K562 (cell line): Measurements from ENCODE around the gene HOXD9. TPM values are rescaled to one million over a fixed set of nuclear protein-coding genes. Genes with fewer than 3 reads are reported as not detected.

ENCODE experiments used
- ATAC-seq: fragments of 200-7000 bp; cut with Tn5 transposase; 3 replicates; pipeline ENCODE4 v1.9.1; 2020; ENCODE audit warnings: moderate library complexity
- BruUV-seq: library from RNA; stranded (reverse); fragments of 400-500 nt; replicated peaks from 2 replicates; lab custom pipeline; 2021; lab: Mats Ljungman, UMichigan
- CTCF ChIA-PET: fragments of 300-600 bp; formaldehyde crosslinking; extraction: SDS; loops from one replicate; lab custom pipeline; 2021; ENCODE audit warnings: low intra/inter-chr PET ratio; lab: Yijun Ruan, JAX
- POLR2A ChIA-PET: fragments of 300-600, 350-650 bp; sonication (Branson Sonifier 250); formaldehyde crosslinking; extraction: SDS; loops from one replicate; lab custom pipeline; 2021; ENCODE audit warnings: antibody characterized with exemption, inconsistent platforms; lab: Yijun Ruan, JAX
- DNase-seq, 4 experiments: peaks; one replicate each; pipeline versions ENCODE4 v3.0.0 to v3.0.0-alpha.2; 2011 to 2018; ENCODE audit warnings: low spot score in 3 of 4, mixed read lengths in 3 of 4; ENCODE audit errors: extremely low read depth in 1 of 4
- FAIRE-seq: peaks from 2 replicates; lab custom pipeline; 2011; peaks lifted over from hg19 to GRCh38; lab: Jason Lieb, UNC
- H2AFZ ChIP-seq: 2 replicates; pipeline ENCODE4 v1.6.0; 2011; ENCODE audit warnings: low read depth, low read length, control low read depth, inconsistent platforms
- H3K27ac ChIP-seq: fragments of 200-600 bp; 3 replicates; pipeline ENCODE4 v1.8.0; 2011; ENCODE audit warnings: low read depth, mild to moderate bottlenecking, control low read depth, inconsistent platforms, low read length, moderate library complexity, mixed read lengths; ENCODE audit errors: extremely low read depth
- H3K27me3 ChIP-seq, 2 experiments: fragments of 300-600 bp in 1 of 2; 2 replicates in 1 of 2; 3 replicates in 1 of 2; pipeline versions ENCODE4 v1.6.0 to v1.8.0; 2011; ENCODE audit warnings: inconsistent platforms in 2 of 2, low read length in 2 of 2, mild to moderate bottlenecking in 1 of 2, mixed read lengths in 1 of 2, moderate library complexity in 1 of 2; ENCODE audit not compliant: control insufficient read depth in 2 of 2, insufficient read depth in 2 of 2
- H3K36me3 ChIP-seq: fragments of 300-600 bp; 3 replicates; pipeline ENCODE4 v1.8.0; 2011; ENCODE audit warnings: mild to moderate bottlenecking, low read length, inconsistent platforms; ENCODE audit not compliant: control insufficient read depth, insufficient read depth
- H3K4me1 ChIP-seq, 2 experiments: fragments of 200-600 bp in 1 of 2; replicated peaks in 1 of 2; 2 replicates in 1 of 2; 3 replicates in 1 of 2; pipeline versions ENCODE4 v1.5.1 to v1.8.0; 2011; ENCODE audit warnings: inconsistent platforms in 2 of 2, low read length in 2 of 2, mild to moderate bottlenecking in 1 of 2, mixed read lengths in 1 of 2, moderate library complexity in 1 of 2; ENCODE audit not compliant: control insufficient read depth in 2 of 2, insufficient read depth in 2 of 2
- H3K4me2 ChIP-seq: 2 replicates; pipeline ENCODE4 v1.6.1; 2011; ENCODE audit warnings: low read length, control low read depth, inconsistent platforms, mixed read lengths; ENCODE audit not compliant: insufficient read depth
- H3K4me3 ChIP-seq: fragments of 200-600 bp; sonication (generic), shearing (Covaris generic); 2 replicates; pipeline ENCODE4 v1.5.1; 2016; ENCODE audit warnings: control low read depth, inconsistent platforms
- H3K79me2 ChIP-seq: fragments of 200-600 bp; 3 replicates; pipeline ENCODE4 v1.8.0; 2011; ENCODE audit warnings: low read length, inconsistent platforms; ENCODE audit not compliant: control insufficient read depth, insufficient read depth
- H3K9ac ChIP-seq, 2 experiments: 2 replicates each; pipeline versions ENCODE4 v1.6.0 to v1.6.1; 2011; ENCODE audit warnings: low read depth in 2 of 2, low read length in 2 of 2, control low read depth in 1 of 2, inconsistent platforms in 1 of 2, mild to moderate bottlenecking in 1 of 2, mixed read lengths in 1 of 2; ENCODE audit not compliant: insufficient read depth in 1 of 2
- H3K9me1 ChIP-seq: one replicate; pipeline ENCODE4 v1.6.0; 2011; ENCODE audit warnings: inconsistent platforms, mild to moderate bottlenecking, low read length, moderate library complexity; ENCODE audit not compliant: control insufficient read depth, insufficient read depth
- H3K9me3 ChIP-seq: replicated peaks from 2 replicates; pipeline ENCODE4 v1.5.1; 2011; ENCODE audit warnings: low read depth, low read length, inconsistent platforms; ENCODE audit not compliant: control insufficient read depth, insufficient read depth
- H4K20me1 ChIP-seq: replicated peaks from 2 replicates; pipeline ENCODE4 v1.6.1; 2011; ENCODE audit warnings: low read length, inconsistent platforms, mixed read lengths; ENCODE audit not compliant: control insufficient read depth, insufficient read depth
- ARHGAP35 ChIP-seq: fragments of 450-650 bp; IDR thresholded peaks from 2 replicates; pipeline ENCODE4 v1.6.1; 2018; ENCODE audit not compliant: partially characterized antibody
- FIP1L1 ChIP-seq: fragments of 200-400 bp; formaldehyde crosslinking; IDR thresholded peaks from 2 replicates; pipeline ENCODE4 v1.6.1; 2018; ENCODE audit warnings: mild to moderate bottlenecking, low read depth, low read length; ENCODE audit not compliant: poor library complexity, severe bottlenecking
- HLTF ChIP-seq: fragments of 450-650 bp; IDR thresholded peaks from 2 replicates; pipeline ENCODE4 v1.6.1; 2016
- RBM17 ChIP-seq: fragments of 200-400 bp; formaldehyde crosslinking; IDR thresholded peaks from 2 replicates; pipeline ENCODE4 v1.6.1; 2017; ENCODE audit warnings: low read depth, mild to moderate bottlenecking, low read length, borderline replicate concordance
- TOE1 ChIP-seq, 2 experiments: fragments of 450-650 bp in 1 of 2; sonication (generic) in 1 of 2; formaldehyde crosslinking in 1 of 2; IDR thresholded peaks; 2 replicates each; pipeline versions ENCODE4 v1.7.1 to v1.8.0; 2016 to 2022; ENCODE audit warnings: borderline replicate concordance in 2 of 2, mild to moderate bottlenecking in 2 of 2, antibody characterized with exemption in 1 of 2, inconsistent platforms in 1 of 2, low read depth in 1 of 2, missing genetic modification reagents in 1 of 2, moderate library complexity in 1 of 2
- ZBTB8A ChIP-seq: fragments of 450-650 bp; IDR thresholded peaks from 2 replicates; pipeline ENCODE4 v1.6.1; 2018; ENCODE audit warnings: mild to moderate bottlenecking, moderate library complexity; ENCODE audit not compliant: partially characterized antibody
- ZNF12 ChIP-seq: sonication (generic); formaldehyde crosslinking; IDR thresholded peaks from 2 replicates; pipeline ENCODE4 v1.4.0; 2020; ENCODE audit warnings: mild to moderate bottlenecking, missing genetic modification reagents
- ZNF41 ChIP-seq: fragments of 250-450 bp; sonication (Bioruptor Pico); conservative IDR thresholded peaks from 2 replicates; pipeline ENCODE4 v1.4.0; 2020; ENCODE audit warnings: mild to moderate bottlenecking
- ZNF507 ChIP-seq: conservative IDR thresholded peaks from 2 replicates; pipeline ENCODE4 v1.6.1; 2017; ENCODE audit warnings: missing genetic modification characterization, missing compliant biosample characterization
- WGBS: fragments of 100-300 bp; shearing (Covaris generic); methylation state at CpG from one replicate; pipeline ENCODE4 v1.1.6; 2016; ENCODE audit warnings: low coverage, mixed read lengths; ENCODE audit not compliant: insufficient coverage; ENCODE audit errors: missing lambda C conversion rate; 5-methylcytosine and 5-hydroxymethylcytosine counted together
- in situ Hi-C: fragments of 300-500 bp; cut with MboI; formaldehyde crosslinking; loops from 4 replicates; pipeline ENCODE4 v1.15.0; 2018; ENCODE audit warnings: inconsistent platforms, mixed read lengths
- intact Hi-C: fragments of 100-400 bp; cut with micrococcal nuclease; formaldehyde crosslinking; loops from 2 replicates; pipeline ENCODE4 v1.14.2; 2022
- polyA plus RNA-seq, 8 experiments: library from polyadenylated mRNA; depleted of rRNA in 4 of 8; stranded (reverse) in 5 of 8; unstranded in 3 of 8; fragments of >200 nt; fragmentation: Nextera tagmentation in 2 of 8; fragmentation: Illumina TruSeq in 1 of 8; extraction: Ambion mirVana in 2 of 8; extraction: Trizol in 1 of 8; gene quantifications; 2 replicates each; pipeline versions ENCODE4 v1.2.1 to v1.2.3, GENCODE V29; 2011 to 2014; ENCODE audit warnings: inconsistent platforms in 1 of 8, missing spikeins in 1 of 8
- total RNA-seq, 7 experiments: library from RNA; depleted of rRNA in 6 of 7; stranded (reverse); fragments of >200 nt in 6 of 7; fragmentation: Illumina TruSeq in 2 of 7; extraction: Trizol in 2 of 7; gene quantifications; 2 replicates each; pipeline versions ENCODE4 v1.2.1 to v1.2.3, GENCODE V29; 2011 to 2021; ENCODE audit warnings: low replicate concordance in 1 of 7
- TF ChIP-seq, protein P1 (sequence below): fragments of 450-650 bp; IDR thresholded peaks from 2 replicates; pipeline ENCODE4 v1.6.1; 2016
- TF ChIP-seq, protein P2 (sequence below): fragments of 450-650 bp; formaldehyde crosslinking; IDR thresholded peaks from 2 replicates; pipeline ENCODE4 v1.4.0; 2022; ENCODE audit warnings: missing genetic modification characterization
- TF ChIP-seq, protein P3 (sequence below): fragments of 450-650 bp; IDR thresholded peaks from one replicate; pipeline ENCODE4 v1.6.1; 2018; ENCODE audit warnings: mild to moderate bottlenecking, moderate library complexity; ENCODE audit not compliant: partially characterized antibody

HOXD9 gene
- total and polyA plus RNA-seq, 9 of the 15 experiments (the other 6 are each of a cell fraction or from before 2014, with no cell fraction given): not detected

DNA sequence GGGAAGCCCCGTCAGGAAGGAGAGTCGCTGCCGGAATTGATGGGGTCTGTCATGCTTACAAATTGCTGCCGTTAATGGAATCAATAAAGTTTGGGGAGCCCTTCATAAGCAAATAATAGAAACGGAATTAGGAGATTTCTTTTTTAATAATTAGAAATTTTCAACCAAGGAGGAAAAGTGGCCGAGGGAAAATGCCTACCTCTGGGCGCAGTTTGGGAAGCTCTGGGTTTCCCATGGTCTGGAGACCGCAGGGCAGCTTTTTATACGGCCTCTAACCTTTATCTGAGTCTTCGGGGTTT lies 40.0 kb upstream of the HOXD9 start:
- no peak overlapping the region for H3K4me3 ChIP-seq
- H3K4me2 ChIP-seq: no peak overlapping the region
- BruUV-seq: no TSS peak
- ChIA-PET POLR2A (no interaction called here), CTCF (no interaction called here)
- H3K36me3 ChIP-seq: no peaks in the 10 kb centered on the region
- H3K27me3 ChIP-seq: peaks cover 53 to 79% of the 10 kb centered on the region in 2 experiments
- FAIRE-seq (no peak), DNase-seq (no peak), ATAC-seq (no peak)
- in situ Hi-C loops: loop anchor here (10.0 to 25.0 kb wide), 2 partner anchors 658 to 1045 kb away; no protein-coding TSS in a partner anchor
- H3K9me3 ChIP-seq: peaks cover 10% of the 10 kb centered on the region
- H2AFZ ChIP-seq: no peak overlapping the region
- no peak for TF ChIP-seq TOE1 (IDR thresholded peaks at IDR 0.05; ENCODE audit: borderline replicate concordance)
- no peak for TF ChIP-seq TOE1 (CRISPR knock-in tag; IDR thresholded peaks at IDR 0.05; ENCODE audit: borderline replicate concordance, low read depth)
- TF ChIP-seq ZBTB8A: no peak
- no peak for TF ChIP-seq ZNF12 (CRISPR knock-in tag)
- no peak for TF ChIP-seq ARHGAP35
- no peak for TF ChIP-seq RBM17
- TF ChIP-seq ZNF41: no peak
- no peak for TF ChIP-seq HLTF
- TF ChIP-seq, protein P1, sequence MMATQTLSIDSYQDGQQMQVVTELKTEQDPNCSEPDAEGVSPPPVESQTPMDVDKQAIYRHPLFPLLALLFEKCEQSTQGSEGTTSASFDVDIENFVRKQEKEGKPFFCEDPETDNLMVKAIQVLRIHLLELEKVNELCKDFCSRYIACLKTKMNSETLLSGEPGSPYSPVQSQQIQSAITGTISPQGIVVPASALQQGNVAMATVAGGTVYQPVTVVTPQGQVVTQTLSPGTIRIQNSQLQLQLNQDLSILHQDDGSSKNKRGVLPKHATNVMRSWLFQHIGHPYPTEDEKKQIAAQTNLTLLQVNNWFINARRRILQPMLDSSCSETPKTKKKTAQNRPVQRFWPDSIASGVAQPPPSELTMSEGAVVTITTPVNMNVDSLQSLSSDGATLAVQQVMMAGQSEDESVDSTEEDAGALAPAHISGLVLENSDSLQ: no peak
- TF ChIP-seq, protein P2, sequence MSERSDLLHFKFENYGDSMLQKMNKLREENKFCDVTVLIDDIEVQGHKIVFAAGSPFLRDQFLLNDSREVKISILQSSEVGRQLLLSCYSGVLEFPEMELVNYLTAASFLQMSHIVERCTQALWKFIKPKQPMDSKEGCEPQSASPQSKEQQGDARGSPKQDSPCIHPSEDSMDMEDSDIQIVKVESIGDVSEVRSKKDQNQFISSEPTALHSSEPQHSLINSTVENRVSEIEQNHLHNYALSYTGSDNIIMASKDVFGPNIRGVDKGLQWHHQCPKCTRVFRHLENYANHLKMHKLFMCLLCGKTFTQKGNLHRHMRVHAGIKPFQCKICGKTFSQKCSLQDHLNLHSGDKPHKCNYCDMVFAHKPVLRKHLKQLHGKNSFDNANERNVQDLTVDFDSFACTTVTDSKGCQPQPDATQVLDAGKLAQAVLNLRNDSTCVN: no peak
- TF ChIP-seq, protein P3, sequence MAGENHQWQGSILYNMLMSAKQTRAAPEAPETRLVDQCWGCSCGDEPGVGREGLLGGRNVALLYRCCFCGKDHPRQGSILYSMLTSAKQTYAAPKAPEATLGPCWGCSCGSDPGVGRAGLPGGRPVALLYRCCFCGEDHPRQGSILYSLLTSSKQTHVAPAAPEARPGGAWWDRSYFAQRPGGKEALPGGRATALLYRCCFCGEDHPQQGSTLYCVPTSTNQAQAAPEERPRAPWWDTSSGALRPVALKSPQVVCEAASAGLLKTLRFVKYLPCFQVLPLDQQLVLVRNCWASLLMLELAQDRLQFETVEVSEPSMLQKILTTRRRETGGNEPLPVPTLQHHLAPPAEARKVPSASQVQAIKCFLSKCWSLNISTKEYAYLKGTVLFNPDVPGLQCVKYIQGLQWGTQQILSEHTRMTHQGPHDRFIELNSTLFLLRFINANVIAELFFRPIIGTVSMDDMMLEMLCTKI: no peak
- no peak for TF ChIP-seq ZNF507 (tag)
- no peak for TF ChIP-seq FIP1L1
- H3K4me1 ChIP-seq: peaks cover 0 to 39% of the 10 kb centered on the region in 2 experiments; a peak in 3 of 5 replicates
- no peak overlapping the region for H3K27ac ChIP-seq
- no peak overlapping the region for H3K9ac ChIP-seq
- whole genome bisulfite sequencing: 38% methylated on average over 9 of the region's 10 CpGs
- intact Hi-C loops: no loop called here
- H4K20me1 ChIP-seq: peaks cover 4% of the 10 kb centered on the region; the same call in 1 of the 2 replicates
- H3K79me2 ChIP-seq: no peaks in the 10 kb centered on the region
- H3K9me1 ChIP-seq: no peaks in the 10 kb centered on the region
